ENCODE results near the gene CTIF. TPM values are rescaled to one million over a fixed set of nuclear protein-coding genes. Genes with fewer than 3 reads are reported as not detected.

Gene CTIF
- total RNA-seq, 2 experiments from 2014 or later = 3.6 to 4.1 TPM

DNA sequence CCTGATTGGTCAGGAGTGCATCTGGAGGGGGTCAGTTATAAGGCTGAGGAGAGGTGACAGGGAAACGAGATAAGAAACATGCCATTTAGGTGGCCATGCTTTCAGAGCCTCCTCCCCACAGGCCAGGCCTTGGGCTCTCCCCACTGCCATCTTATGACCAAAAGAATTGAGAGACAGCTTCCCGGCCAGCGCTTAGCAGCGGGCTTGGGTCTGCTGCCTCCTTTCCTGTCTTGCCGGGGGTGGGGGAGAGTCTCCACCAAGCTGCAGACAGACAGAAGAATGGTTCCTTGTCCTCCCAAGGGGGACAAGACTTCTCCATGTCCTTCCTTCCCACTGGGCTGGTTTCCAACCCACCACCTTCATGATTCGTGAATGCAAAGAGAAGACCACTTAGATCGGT, 240.6 kb downstream of the CTIF start:
- Mint-ChIP-seq H3K4me3 (no peak overlapping the region), H3K36me3 (ENCODE audit: low read depth) (no peaks in the 10 kb centered on the region), H3K27me3 (ENCODE audit: low read depth) (no peaks in the 10 kb centered on the region), H3K27ac (no peak overlapping the region), H3K4me1 (ENCODE audit: low read depth) (peaks cover 3% of the 10 kb centered on the region), H3K9me3 (no peaks in the 10 kb centered on the region)
- intact Hi-C loops (cut with micrococcal nuclease) = loop anchor here (5.0 to 10.0 kb wide), 3 partner anchors 253 to 635 kb away; no protein-coding TSS in a partner anchor
- no peak for DNase-seq
- CTCF ChIA-PET = interaction anchor here (1.1 kb wide), 1 partner anchor 88 kb away, joined by 3 read pairs; no protein-coding TSS in a partner anchor

DNA sequence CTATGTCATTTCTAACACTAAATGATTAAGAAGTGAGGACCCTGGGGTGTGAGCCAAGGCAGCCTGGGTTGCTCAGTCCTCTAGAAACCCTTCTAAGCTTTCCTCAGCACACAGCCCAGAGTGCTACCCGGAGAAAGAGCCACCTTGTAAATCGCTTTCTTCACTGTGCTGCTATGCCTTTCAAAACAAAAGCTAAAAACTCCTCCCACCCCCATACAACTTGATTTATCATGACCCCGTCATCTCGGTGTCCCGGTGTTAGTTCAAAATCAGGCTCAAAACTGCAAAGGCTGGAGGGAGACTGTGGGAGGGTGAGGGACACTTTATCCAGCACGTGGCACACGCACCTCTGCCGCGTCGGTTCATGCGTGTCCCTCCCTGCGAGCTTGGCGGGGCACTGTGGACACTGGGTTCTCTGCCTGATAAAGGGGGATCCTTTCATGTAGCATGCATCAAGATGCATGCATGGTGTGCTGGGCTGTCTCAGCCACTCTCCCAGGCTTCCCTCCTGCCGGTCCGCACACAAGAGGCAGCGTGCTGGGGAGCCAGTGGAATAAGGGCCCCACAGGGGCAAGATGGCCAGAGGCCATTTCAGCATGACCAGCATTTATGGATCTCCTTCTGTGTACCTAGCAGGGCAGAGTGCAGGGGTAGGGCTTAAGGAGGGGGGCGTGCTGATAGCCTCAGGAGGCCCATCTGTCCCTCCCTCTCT, 241.5 kb downstream of the CTIF start:
- no peak for DNase-seq
- intact Hi-C loops (cut with micrococcal nuclease) = no loop called here
- Mint-ChIP-seq H3K36me3 (ENCODE audit: low read depth) (no peaks in the 10 kb centered on the region), H3K4me1 (ENCODE audit: low read depth) (peaks cover 7% of the 10 kb centered on the region), H3K9me3 (no peaks in the 10 kb centered on the region), H3K4me3 (no peak overlapping the region), H3K27me3 (ENCODE audit: low read depth) (no peaks in the 10 kb centered on the region), H3K27ac (no peak overlapping the region)
- CTCF ChIA-PET = no interaction called here

DNA sequence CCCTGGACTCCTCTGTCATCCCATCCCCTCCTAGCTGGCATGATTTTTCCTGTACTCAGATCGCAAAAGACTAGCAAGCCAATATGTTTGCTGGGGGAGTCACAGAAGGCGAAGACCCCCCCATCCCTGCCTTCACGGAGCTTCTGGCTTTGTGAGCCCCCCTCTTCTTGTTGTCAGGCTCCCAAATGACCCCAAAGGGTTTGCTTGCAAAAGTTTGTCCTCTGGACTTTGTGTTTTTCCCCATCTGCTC, 242.0 kb downstream of the CTIF start:
- Mint-ChIP-seq H3K4me3 (no peak overlapping the region), H3K36me3 (ENCODE audit: low read depth) (no peaks in the 10 kb centered on the region), H3K9me3 (no peaks in the 10 kb centered on the region), H3K27ac (no peak overlapping the region), H3K4me1 (ENCODE audit: low read depth) (peaks cover 7% of the 10 kb centered on the region), H3K27me3 (ENCODE audit: low read depth) (no peaks in the 10 kb centered on the region)
- DNase-seq = no peak
- intact Hi-C loops (cut with micrococcal nuclease) = no loop called here
- CTCF ChIA-PET = no interaction called here

DNA sequence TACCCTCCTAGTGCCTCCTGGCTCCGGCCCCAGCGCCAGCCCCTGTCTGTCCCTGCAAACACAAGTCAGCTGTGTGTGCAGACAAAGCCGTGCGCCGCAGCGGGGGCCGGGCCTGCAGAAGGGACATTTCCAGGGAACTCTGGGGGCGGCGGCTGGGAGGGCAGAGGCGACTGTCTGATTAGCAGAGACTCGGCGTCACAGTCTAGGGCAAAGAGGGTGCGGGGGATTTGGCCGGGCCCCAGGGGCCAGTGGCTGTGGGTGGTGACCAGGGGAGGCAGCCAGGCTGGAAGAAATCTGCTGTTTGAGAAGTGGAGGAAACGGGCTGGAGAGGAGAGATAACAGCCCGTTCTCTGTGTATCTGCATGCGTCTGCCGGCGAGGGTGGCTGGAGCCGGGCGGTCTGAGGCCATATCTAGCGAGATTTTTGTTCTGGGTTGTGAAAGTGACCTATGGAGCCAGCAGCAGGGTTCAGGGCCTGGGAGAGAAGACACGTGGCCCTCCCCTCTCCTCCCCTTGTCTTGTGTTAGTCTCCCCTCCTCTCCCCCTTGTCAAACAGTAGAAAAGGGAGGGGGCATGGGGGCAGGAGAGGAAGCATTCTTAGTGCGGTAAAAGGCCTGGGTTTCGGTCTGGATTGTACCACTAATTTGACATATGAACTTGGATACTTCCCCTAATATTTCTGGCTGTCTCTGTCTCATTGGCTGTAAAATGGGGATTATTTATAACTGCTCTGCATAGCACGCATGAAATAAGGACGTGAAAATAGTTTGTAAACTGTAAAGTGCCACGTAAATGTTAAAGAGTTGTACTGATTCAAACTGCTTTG, 242.5 kb downstream of the CTIF start:
- DNase-seq = no peak
- Mint-ChIP-seq H3K9me3 (no peaks in the 10 kb centered on the region), H3K27ac (no peak overlapping the region), H3K36me3 (ENCODE audit: low read depth) (no peaks in the 10 kb centered on the region), H3K27me3 (ENCODE audit: low read depth) (no peaks in the 10 kb centered on the region), H3K4me1 (ENCODE audit: low read depth) (peaks cover 7% of the 10 kb centered on the region), H3K4me3 (no peak overlapping the region)
- CTCF ChIA-PET = interaction anchor here (0.6 kb wide), 1 partner anchor 193 kb away, joined by 4 read pairs; no protein-coding TSS in a partner anchor
- intact Hi-C loops (cut with micrococcal nuclease) = no loop called here

DNA sequence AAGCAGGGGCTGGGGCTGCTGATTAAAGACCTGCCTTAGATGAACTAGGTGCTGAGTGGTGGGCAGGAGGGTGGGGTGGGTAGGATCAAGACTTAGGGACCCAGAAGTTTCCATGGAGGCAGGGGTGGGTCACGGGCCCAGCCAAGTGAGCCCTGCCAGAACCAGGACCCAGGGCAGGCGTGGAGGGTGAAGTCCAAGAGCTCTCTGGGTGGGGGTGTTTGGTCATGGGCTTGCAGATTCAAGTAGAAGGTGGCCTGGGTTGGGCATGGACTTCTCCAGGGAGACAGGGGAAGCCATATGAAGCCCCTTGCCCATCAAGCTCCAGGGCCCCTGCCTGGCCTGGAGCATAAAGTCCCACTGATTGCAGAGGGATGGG, 243.1 kb downstream of the CTIF start:
- no peaks in the 10 kb centered on the region for H3K9me3 Mint-ChIP-seq
- DNase-seq = no peak
- no peak overlapping the region for H3K4me3 Mint-ChIP-seq
- no peaks in the 10 kb centered on the region for H3K36me3 Mint-ChIP-seq (ENCODE audit: low read depth)
- intact Hi-C loops (cut with micrococcal nuclease) = no loop called here
- no peak overlapping the region for H3K27ac Mint-ChIP-seq
- CTCF ChIA-PET = interaction anchor here (0.6 kb wide), 1 partner anchor 192 kb away, joined by 4 read pairs; no protein-coding TSS in a partner anchor
- no peaks in the 10 kb centered on the region for H3K27me3 Mint-ChIP-seq (ENCODE audit: low read depth)
- H3K4me1 Mint-ChIP-seq (ENCODE audit: low read depth) = peaks cover 6% of the 10 kb centered on the region

DNA sequence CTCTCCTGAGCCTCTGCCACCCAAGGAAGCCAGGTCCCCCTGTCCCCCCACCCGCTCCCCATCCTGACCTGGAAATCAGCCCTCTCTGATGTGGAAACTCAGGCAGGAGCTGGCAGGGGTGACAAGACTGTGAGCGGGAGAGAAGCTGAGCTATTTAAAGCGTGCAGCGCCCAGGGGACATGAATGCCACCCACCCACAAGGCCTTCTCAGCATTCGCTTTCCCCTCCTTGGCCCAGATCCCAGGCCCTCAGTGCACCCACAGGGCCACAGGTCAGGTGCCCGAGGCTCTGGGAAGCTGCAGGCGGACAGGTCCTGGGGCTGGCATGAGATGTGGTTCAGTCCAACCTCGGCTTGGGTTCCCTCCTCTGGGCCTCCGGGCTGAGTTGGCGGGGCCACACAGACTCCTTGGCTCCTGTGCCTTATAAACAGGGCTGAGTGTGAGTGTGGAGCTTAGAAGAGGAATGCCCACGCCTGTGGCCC, 243.6 kb downstream of the CTIF start:
- Mint-ChIP-seq H3K27me3 (ENCODE audit: low read depth) (no peaks in the 10 kb centered on the region), H3K9me3 (no peaks in the 10 kb centered on the region), H3K27ac (no peak overlapping the region), H3K36me3 (ENCODE audit: low read depth) (no peaks in the 10 kb centered on the region), H3K4me3 (no peak overlapping the region), H3K4me1 (ENCODE audit: low read depth) (peaks cover 4% of the 10 kb centered on the region)
- DNase-seq = no peak
- CTCF ChIA-PET = interaction anchor here (0.6 kb wide), 1 partner anchor 192 kb away, joined by 4 read pairs; no protein-coding TSS in a partner anchor
- intact Hi-C loops (cut with micrococcal nuclease) = no loop called here

DNA sequence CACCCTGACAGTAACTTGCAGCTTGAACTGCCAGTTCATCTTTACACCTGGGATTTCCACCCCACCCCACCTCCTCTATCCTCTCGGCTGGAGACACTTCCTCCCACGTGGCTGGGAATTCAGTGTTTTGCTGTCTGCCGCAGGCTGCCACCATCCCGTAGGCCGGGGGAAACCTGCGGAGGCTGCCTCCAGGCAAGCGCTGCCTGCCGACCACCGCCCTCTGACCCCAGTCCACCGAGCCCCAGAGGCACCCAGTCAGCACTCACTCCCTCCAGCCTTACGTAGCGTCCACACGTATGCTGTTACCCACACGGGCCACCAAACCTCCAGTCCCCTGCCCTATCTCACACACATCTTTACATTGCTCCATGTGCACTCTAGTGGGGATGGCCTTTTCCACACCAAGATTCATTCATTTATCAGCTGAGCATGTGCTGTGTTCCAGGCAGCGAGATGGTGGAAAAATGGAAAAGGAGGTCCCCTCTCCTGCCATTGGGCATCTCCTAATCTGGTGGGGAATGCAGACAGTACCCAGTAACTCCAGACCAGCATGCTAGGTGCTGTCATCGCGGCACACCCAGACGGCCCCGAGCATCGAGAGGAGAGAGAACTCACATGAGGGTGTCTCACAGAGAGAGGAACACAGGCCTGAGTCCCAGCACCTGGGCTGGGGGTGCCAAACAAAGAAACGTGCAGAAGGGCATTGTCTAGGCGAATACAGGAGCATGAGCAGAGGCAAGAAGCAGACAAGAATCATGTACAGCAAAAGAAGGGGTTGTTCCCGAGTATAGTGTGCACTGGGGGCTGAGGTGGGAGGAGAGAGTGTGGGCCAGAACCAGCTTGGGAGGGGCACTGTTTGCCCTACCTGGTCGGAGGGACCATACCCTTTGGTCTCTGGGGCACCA, 245.0 kb downstream of the CTIF start:
- Mint-ChIP-seq H3K27me3 (ENCODE audit: low read depth) (no peaks in the 10 kb centered on the region), H3K4me1 (ENCODE audit: low read depth) (peaks cover 4% of the 10 kb centered on the region), H3K27ac (no peak overlapping the region), H3K36me3 (ENCODE audit: low read depth) (no peaks in the 10 kb centered on the region), H3K9me3 (no peaks in the 10 kb centered on the region), H3K4me3 (no peak overlapping the region)
- no peak for DNase-seq
- intact Hi-C loops (cut with micrococcal nuclease) = no loop called here
- CTCF ChIA-PET = interaction anchor here (0.6 kb wide), 1 partner anchor 230 kb away, joined by 3 read pairs; no protein-coding TSS in a partner anchor

DNA sequence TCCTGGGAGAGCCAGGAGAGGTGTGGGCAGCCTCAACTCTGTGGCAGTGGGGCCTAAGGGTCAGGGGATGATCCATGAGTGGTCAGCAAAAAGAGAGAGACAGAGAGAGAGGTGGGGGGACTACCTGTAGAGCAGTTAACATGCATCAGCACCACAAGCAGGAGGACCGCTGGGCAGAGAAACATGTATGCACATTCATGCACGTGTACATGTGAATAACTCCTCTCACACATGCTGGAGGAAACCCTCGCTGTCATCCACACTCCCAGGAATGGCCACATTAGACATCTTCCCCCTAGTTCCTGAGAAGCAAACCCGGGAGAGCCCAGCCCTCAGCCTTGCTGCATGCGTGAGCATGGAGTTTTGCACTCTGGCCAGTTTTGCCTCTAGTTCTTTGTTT, 245.8 kb downstream of the CTIF start:
- Mint-ChIP-seq H3K4me3 (no peak overlapping the region), H3K27ac (no peak overlapping the region), H3K27me3 (ENCODE audit: low read depth) (no peaks in the 10 kb centered on the region), H3K4me1 (ENCODE audit: low read depth) (peaks cover 4% of the 10 kb centered on the region), H3K36me3 (ENCODE audit: low read depth) (no peaks in the 10 kb centered on the region), H3K9me3 (peaks cover 1% of the 10 kb centered on the region)
- intact Hi-C loops (cut with micrococcal nuclease) = no loop called here
- CTCF ChIA-PET = no interaction called here
- DNase-seq = no peak

DNA sequence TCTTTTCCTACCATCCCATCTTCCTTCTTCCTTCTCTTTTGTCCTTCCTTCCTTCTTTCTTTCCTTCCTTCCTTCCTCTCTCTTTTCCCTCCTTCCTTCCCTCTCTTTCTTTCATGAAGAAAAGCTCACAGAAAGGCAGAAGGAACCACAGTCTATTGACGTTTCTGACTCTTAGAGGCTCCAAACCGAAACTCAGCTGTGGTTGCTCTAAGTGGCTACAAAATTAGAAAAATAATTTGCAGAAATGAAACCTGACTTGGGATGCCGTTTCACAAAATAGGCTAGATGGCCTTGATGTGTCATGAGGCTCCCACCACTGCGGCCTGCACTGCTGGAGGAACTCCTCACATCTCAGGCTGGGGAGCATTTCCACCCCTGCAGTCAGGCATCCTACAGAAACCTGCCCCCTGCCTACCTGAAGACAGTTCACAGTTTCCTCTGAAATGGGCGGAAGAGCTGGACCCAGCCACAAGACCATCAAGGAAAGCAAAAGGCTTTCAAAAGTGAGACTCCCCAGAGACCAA, 246.3 kb downstream of the CTIF start:
- Mint-ChIP-seq H3K27ac (no peak overlapping the region), H3K36me3 (ENCODE audit: low read depth) (no peaks in the 10 kb centered on the region), H3K9me3 (peaks cover 1% of the 10 kb centered on the region), H3K4me1 (ENCODE audit: low read depth) (peaks cover 4% of the 10 kb centered on the region), H3K27me3 (ENCODE audit: low read depth) (no peaks in the 10 kb centered on the region), H3K4me3 (no peak overlapping the region)
- CTCF ChIA-PET = no interaction called here
- no peak for DNase-seq
- intact Hi-C loops (cut with micrococcal nuclease) = no loop called here

DNA sequence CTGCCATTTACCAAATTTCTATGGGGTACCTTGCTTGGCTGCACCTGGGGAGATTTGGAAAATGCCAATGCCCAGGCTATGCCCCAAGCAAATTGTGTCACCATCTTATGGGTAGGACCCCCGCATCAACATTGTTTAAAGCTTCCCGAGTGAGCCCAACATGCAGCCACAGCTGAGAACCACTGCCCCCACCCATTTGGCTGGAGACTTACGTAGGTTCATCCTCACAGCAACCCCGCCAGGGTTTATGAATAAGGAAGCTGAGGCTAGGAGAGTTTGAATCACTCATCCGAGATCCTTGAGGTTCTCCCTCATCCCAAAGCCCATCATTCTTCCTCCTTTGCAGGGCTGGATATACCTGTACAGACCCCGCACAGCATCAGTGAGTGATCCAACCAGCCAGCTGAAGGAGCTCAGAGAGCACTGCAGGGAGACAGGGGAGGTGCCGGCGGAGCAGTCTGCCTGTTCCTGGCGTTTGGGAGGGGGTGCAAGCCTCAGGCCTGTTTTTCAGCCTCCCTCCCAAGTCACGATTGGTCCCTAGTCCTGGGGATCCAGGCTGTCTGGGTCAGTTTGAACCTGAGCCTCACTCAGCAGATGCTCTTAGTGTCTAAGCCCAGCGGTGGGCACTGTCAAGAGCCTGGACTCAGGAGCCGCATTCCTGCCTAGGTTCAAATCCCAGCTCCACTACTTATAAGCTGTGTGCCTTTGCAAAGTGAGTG, 247.1 kb downstream of the CTIF start:
- H3K27ac Mint-ChIP-seq = no peak overlapping the region

DNA sequence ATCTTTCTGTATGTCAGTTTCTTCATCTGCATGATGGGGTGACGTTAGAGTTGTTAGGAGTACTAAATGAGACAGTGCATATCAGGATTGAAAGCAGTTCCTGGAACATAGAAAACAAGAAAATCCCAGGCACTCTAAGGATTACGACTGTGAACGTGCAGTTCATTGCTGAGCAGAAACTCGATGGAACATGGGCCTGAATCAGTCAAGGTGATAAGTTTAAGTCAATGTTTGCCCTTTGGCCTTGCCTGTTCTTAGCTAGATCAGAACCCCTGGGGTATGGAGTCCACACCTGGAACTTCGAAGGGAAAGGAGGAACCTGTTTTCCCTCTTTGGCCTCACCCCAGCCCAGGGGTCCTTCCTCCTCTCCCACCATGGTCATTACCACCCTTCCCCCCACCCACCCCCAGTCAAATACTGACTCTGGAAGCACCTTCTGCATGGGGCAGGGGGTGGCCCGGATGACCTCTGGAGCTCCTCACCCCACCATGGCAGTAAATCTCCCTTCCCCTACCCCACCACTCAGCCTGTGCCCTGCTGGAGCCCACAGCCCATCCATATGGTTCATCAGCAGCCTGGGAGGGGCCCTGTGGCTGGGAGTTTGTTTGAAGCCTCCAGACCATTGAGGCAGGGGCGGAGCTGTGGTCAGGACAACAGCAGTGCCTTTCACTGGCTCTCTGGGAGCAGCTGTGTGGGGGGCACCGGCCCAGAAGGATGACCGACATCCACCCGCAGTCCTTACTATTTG, 247.8 kb downstream of the CTIF start:
- CTCF ChIA-PET = interaction anchor here (1.4 kb wide), 1 partner anchor 16 kb away, joined by 3 read pairs; no protein-coding TSS in a partner anchor
- H3K36me3 Mint-ChIP-seq (ENCODE audit: low read depth) = no peaks in the 10 kb centered on the region
- intact Hi-C loops (cut with micrococcal nuclease) = no loop called here
- no peak for DNase-seq
- peaks cover 1% of the 10 kb centered on the region for H3K9me3 Mint-ChIP-seq
- no peak overlapping the region for H3K27ac Mint-ChIP-seq
- no peaks in the 10 kb centered on the region for H3K27me3 Mint-ChIP-seq (ENCODE audit: low read depth)
- H3K4me3 Mint-ChIP-seq = no peak overlapping the region
- H3K4me1 Mint-ChIP-seq (ENCODE audit: low read depth) = peaks cover 4% of the 10 kb centered on the region

More for the DNA sequence above, 247.1 kb downstream of the CTIF start:
- H3K4me1 Mint-ChIP-seq (ENCODE audit: low read depth) = peaks cover 4% of the 10 kb centered on the region
- no peaks in the 10 kb centered on the region for H3K36me3 Mint-ChIP-seq (ENCODE audit: low read depth)
- no peaks in the 10 kb centered on the region for H3K27me3 Mint-ChIP-seq (ENCODE audit: low read depth)
- no peak for DNase-seq
- no peak overlapping the region for H3K4me3 Mint-ChIP-seq
- H3K9me3 Mint-ChIP-seq = peaks cover 1% of the 10 kb centered on the region
- intact Hi-C loops (cut with micrococcal nuclease) = no loop called here
- CTCF ChIA-PET = interaction anchor here (0.5 to 1.4 kb wide), 2 partner anchors 16 to 236 kb away, joined by 3 to 6 read pairs; no protein-coding TSS in a partner anchor
